Natural killer cell (primary cell): ENCODE measurements around the gene CYP8B1. TPM values are rescaled to one million over a fixed set of nuclear protein-coding genes. Genes with fewer than 3 reads are reported as not detected.

Source experiments
- ATAC-seq, 3 donors: fragments of 150-1000 bp in 2 of 3; fragments of 200-7000 bp in 1 of 3; cut with Tn5 transposase; 1 replicate in 1 of 3; 2 replicates in 2 of 3; pipeline ENCODE4 v1.10.0; 2021; ENCODE audit warnings: mild to moderate bottlenecking in 2 of 3, moderate library complexity in 2 of 3
- DNase-seq, 2 donors: peaks; one replicate each; pipeline versions ENCODE4 v3.0.0 to v3.0.0-alpha.2; 2013 to 2021; ENCODE audit warnings: mixed read lengths in 1 of 2
- H3K27ac ChIP-seq: one replicate; pipeline ENCODE4 v1.5.1; 2013; ENCODE audit warnings: mild to moderate bottlenecking, low read length
- H3K27me3 ChIP-seq: one replicate; pipeline ENCODE4 v1.6.1; 2013; ENCODE audit warnings: low read length; ENCODE audit not compliant: control insufficient read depth, insufficient read depth
- H3K36me3 ChIP-seq: one replicate; pipeline ENCODE4 v1.6.1; 2013; ENCODE audit warnings: low read length; ENCODE audit not compliant: control insufficient read depth, insufficient read depth
- H3K4me1 ChIP-seq: one replicate; pipeline ENCODE4 v1.6.1; 2013; ENCODE audit warnings: low read length; ENCODE audit not compliant: control insufficient read depth, insufficient read depth
- H3K4me3 ChIP-seq: one replicate; pipeline ENCODE4 v1.5.1; 2013; ENCODE audit warnings: low read length
- H3K9me3 ChIP-seq: one replicate; pipeline ENCODE4 v1.6.1; 2013; ENCODE audit warnings: low read length; ENCODE audit not compliant: control insufficient read depth, insufficient read depth
- H3K27ac Mint-ChIP-seq, 2 donors: one replicate each; pipeline ENCODE4 v1.8.0; 2022; ENCODE audit warnings: mild to moderate bottlenecking in 2 of 2, mixed read lengths in 2 of 2, moderate library complexity in 1 of 2
- H3K27me3 Mint-ChIP-seq, 2 donors: one replicate each; pipeline ENCODE4 v1.8.0; 2022; ENCODE audit warnings: low read depth in 2 of 2, mixed read lengths in 2 of 2
- H3K36me3 Mint-ChIP-seq: one replicate; pipeline ENCODE4 v1.8.0; 2022; ENCODE audit warnings: mixed read lengths
- H3K4me1 Mint-ChIP-seq, 2 donors: one replicate each; pipeline ENCODE4 v1.8.0; 2022; ENCODE audit warnings: mixed read lengths in 2 of 2
- H3K4me3 Mint-ChIP-seq: one replicate; pipeline ENCODE4 v1.8.0; 2022; ENCODE audit warnings: mild to moderate bottlenecking, moderate library complexity, mixed read lengths
- H3K9me3 Mint-ChIP-seq, 2 donors: one replicate each; pipeline ENCODE4 v1.8.0; 2022; ENCODE audit warnings: mixed read lengths in 2 of 2
- CTCF ChIP-seq: fragments of 200-600 bp; IDR thresholded peaks from one replicate; pipeline ENCODE4 v1.8.0; 2022; ENCODE audit warnings: antibody characterized with exemption
- WGBS: methylation state at CpG from one replicate; pipeline ENCODE4 v1.1.7; 2013; ENCODE audit warnings: missing lambda C conversion rate; ENCODE audit not compliant: insufficient coverage; 5-methylcytosine and 5-hydroxymethylcytosine counted together
- intact Hi-C: fragments of 100-400 bp; cut with micrococcal nuclease; formaldehyde crosslinking; loops from one replicate; pipeline ENCODE4 v1.14.2; 2022
- total RNA-seq, 4 donors: library from RNA; stranded (reverse); fragments of 120-200 nt in 1 of 4; gene quantifications; one replicate each; pipeline versions ENCODE4 v1.2.3 to v1.2.4, GENCODE V29; 2013 to 2022

Gene CYP8B1
- total RNA-seq, result not detected
- total RNA-seq (2013), result not detected

DNA sequence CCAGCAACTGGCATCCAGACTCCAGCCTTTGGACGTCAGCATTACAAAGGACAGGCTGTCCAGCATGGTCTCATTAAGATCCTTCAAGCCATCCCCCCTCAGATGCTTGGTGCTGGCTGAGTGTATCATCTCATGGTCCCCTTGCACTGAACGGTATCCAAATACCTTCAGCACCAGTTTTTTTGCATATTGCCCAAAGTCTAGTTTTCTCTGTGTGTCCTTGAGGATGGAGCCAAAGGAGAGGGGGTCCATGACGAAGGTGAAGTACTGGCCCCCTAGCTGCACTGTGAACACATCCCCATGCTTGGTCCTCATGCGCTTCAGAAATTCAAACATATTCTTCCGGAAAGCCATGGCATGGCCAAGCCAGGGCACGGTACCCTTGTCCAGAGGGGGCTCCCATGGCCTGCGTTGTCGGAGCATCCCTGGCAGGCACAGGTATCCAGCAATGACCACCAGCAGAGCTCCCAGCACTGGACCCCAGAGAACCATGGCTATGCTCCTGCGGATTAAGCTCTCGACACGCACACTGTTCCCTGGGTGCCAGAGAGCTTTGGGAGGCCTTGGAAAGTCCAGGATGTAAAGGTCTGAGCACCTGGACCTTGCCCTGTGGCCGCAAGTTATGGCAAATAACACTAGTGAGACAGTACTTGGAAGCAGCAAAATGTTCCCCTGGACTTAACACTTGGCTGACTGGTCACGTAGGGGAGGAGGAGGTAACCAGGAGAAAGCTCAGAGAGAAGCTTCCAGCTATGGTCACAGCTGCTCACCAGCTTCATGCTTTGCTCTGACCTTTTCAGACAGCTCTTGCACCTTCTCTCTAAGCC is at the start of gene CYP8B1:
TSS of gene CYP8B1 (minus strand) at position 555 of the 827 bp plus-strand sequence. CDS start at position 492, 63 bp downstream.
- ATAC-seq, result no peak
- Histone ChIP-seq H3K4me1 (peaks cover 4% of the 10 kb centered on the region), H3K4me3 (no peak within 1 kb of the TSS), H3K9me3 (no peaks in the 10 kb centered on the region), H3K27ac (no peak within 1 kb of the TSS), H3K27me3 (no peaks in the 10 kb centered on the region), H3K36me3 (no peaks in the 10 kb centered on the region)
- no peak for DNase-seq
- no peak for TF ChIP-seq CTCF
- peaks cover 7 to 8% of the 10 kb centered on the region in 2 donors for H3K27me3 Mint-ChIP-seq
- no peaks in the 10 kb centered on the region for H3K36me3 Mint-ChIP-seq
- H3K9me3 Mint-ChIP-seq, result no peaks in the 10 kb centered on the region
- WGBS, result 88% methylated on average over 13 of the region's 13 CpGs
- H3K4me3 Mint-ChIP-seq, result no peak within 1 kb of the TSS
- H3K4me1 Mint-ChIP-seq, result peaks cover 4 to 10% of the 10 kb centered on the region in 2 donors
- no peak within 1 kb of the TSS for H3K27ac Mint-ChIP-seq
- intact Hi-C loops, result no loop called here

DNA sequence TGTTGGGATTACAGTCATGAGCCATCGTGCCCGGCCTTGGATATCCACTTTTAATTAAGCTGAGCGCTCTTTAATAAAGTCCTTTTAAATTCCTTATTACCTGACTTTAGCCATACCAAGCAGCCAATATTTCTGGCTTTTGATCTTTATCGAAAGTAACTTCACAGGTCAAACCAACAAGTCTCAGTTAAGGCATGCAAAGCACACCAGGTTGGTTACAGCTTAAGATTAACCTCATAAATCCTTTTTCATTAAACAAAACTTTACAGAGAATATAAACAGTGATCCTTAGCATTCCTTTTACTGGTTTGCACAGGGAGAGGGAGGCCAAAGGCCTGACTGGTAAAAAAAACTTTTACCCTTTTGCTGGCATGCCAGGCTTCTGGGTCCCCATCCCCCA is 47.9 kb upstream of the CYP8B1 start:
- ATAC-seq (no peak), DNase-seq (no peak)
- no peaks in the 10 kb centered on the region for H3K27me3 ChIP-seq
- intact Hi-C loops, result no loop called here
- no peak overlapping the region for H3K27ac Mint-ChIP-seq
- 100% methylated on average over 4 of the region's 4 CpGs for WGBS
- no peak overlapping the region for H3K27ac ChIP-seq
- H3K9me3 Mint-ChIP-seq, result peaks cover 0 to 2% of the 10 kb centered on the region in 2 donors
- no peaks in the 10 kb centered on the region for H3K36me3 ChIP-seq
- no peaks in the 10 kb centered on the region for H3K4me1 Mint-ChIP-seq
- H3K36me3 Mint-ChIP-seq, result no peaks in the 10 kb centered on the region
- TF ChIP-seq CTCF, result no peak
- H3K9me3 ChIP-seq, result no peaks in the 10 kb centered on the region
- no peak overlapping the region for H3K4me3 ChIP-seq
- H3K4me3 Mint-ChIP-seq, result no peak overlapping the region
- no peaks in the 10 kb centered on the region for H3K27me3 Mint-ChIP-seq
- H3K4me1 ChIP-seq, result no peaks in the 10 kb centered on the region

DNA sequence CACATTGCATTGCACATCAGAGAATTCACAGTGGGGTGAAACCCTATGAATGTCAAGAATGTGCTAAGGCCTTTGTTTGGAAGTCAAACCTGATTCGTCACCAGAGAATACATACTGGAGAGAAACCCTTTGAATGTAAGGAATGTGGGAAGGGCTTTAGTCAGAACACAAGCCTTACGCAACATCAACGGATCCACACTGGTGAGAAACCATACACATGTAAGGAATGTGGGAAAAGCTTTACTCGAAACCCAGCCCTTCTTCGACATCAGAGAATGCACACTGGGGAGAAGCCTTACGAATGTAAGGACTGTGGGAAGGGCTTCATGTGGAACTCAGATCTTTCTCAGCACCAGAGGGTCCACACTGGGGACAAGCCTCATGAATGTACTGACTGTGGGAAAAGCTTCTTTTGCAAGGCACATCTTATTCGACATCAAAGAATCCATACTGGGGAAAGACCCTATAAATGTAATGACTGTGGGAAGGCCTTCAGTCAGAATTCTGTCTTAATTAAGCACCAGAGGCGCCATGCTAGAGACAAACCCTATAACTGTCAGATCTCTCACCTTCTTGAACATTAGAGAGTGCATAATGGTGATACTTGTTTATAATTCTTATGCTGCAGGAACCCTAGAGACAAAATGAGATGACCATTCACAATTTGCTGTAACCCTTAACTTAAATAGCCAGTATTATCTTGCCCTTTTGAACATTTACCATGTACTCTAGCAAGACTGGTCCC is 39.3 kb upstream of the CYP8B1 start:
- Mint-ChIP-seq H3K27ac (no peak overlapping the region), H3K9me3 (peaks cover 5 to 21% of the 10 kb centered on the region in 2 donors), H3K4me3 (no peak overlapping the region), H3K4me1 (no peaks in the 10 kb centered on the region), H3K36me3 (peaks cover 31% of the 10 kb centered on the region), H3K27me3 (no peaks in the 10 kb centered on the region)
- ATAC-seq (no peak), DNase-seq (no peak)
- Histone ChIP-seq H3K4me1 (no peaks in the 10 kb centered on the region), H3K27me3 (no peaks in the 10 kb centered on the region), H3K36me3 (no peaks in the 10 kb centered on the region), H3K4me3 (no peak overlapping the region), H3K27ac (no peak overlapping the region), H3K9me3 (peaks cover 30% of the 10 kb centered on the region)
- intact Hi-C loops, result no loop called here
- TF ChIP-seq CTCF, result no peak
- 96% methylated on average over 6 of the region's 8 CpGs for whole genome bisulfite sequencing
